WTC11 (cell line): Measurements from ENCODE around the gene UCKL1.

Source experiments
- CBFB ChIP-seq: sonication (generic); formaldehyde crosslinking; IDR thresholded peaks from 2 replicates; pipeline ENCODE4 v1.8.1; 2022; ENCODE audit warnings: mild to moderate bottlenecking, low read depth, missing genetic modification reagents
- CTCF ChIP-seq: fragments of 200-600 bp; IDR thresholded peaks from 2 replicates; pipeline ENCODE4 v1.8.0; 2022; ENCODE audit warnings: antibody characterized with exemption
- ZNF219 ChIP-seq: sonication (generic); formaldehyde crosslinking; IDR thresholded peaks from 2 replicates; pipeline ENCODE4 v1.8.0; 2023; ENCODE audit warnings: missing genetic modification reagents, mild to moderate bottlenecking, borderline replicate concordance
- TF ChIP-seq, protein P1 (sequence below): sonication (generic); formaldehyde crosslinking; IDR thresholded peaks from 2 replicates; pipeline ENCODE4 v1.8.1; 2023; ENCODE audit warnings: mild to moderate bottlenecking, missing genetic modification reagents, moderate library complexity
- TF ChIP-seq, protein P2 (sequence below): sonication (generic); formaldehyde crosslinking; conservative IDR thresholded peaks from 2 replicates; pipeline ENCODE4 v1.8.1; 2022; ENCODE audit warnings: mild to moderate bottlenecking, missing genetic modification reagents
- TF ChIP-seq, protein P3 (sequence below): sonication (generic); formaldehyde crosslinking; IDR thresholded peaks from 2 replicates; pipeline ENCODE4 v1.8.1; 2022; ENCODE audit warnings: mild to moderate bottlenecking, moderate library complexity, missing genetic modification reagents

DNA sequence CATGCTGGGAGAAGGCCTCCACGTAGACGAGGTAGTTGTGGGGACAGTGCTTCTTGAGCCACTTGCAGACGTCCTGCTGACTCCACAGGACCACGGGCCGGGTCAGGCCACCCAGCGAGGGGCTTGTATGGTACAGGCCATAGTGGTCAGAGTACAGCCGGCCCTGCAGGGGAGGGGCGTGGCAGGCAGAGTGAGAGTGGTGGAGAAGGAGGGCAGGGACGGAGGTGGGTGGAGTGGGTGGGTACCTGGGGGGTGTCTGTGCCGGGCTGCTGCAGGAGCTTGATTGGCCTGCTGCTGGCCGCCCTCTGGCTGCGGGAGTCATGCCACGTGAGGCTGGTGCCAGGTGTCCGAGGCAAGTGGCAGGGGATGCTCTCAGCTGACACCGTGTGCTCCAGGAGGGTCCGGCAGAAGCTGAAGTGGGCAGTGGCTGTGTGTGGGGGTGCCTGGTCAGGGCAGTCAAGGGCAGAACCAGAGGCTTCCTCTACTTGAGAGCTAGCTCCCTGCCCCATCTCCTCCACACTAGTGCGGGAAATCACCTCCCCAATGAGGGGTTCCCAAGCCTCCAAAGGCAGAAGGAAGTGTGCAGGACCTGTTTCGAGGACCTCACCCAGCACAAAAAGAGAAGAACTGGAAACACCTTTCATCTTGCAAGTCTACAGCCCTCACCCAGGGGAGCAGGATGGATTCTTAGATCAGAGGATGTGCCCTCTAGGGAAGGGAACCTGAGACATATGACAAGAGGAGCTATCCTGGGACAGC is 20.9 kb upstream of the UCKL1 start:
- TF ChIP-seq CTCF (no peak), ZNF219 (CRISPR knock-in tag) (no peak), CBFB (CRISPR knock-in tag) (no peak)
- TF ChIP-seq, protein P1, sequence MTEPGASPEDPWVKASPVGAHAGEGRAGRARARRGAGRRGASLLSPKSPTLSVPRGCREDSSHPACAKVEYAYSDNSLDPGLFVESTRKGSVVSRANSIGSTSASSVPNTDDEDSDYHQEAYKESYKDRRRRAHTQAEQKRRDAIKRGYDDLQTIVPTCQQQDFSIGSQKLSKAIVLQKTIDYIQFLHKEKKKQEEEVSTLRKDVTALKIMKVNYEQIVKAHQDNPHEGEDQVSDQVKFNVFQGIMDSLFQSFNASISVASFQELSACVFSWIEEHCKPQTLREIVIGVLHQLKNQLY = no peak
- TF ChIP-seq, protein P2, sequence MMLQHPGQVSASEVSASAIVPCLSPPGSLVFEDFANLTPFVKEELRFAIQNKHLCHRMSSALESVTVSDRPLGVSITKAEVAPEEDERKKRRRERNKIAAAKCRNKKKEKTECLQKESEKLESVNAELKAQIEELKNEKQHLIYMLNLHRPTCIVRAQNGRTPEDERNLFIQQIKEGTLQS (CRISPR knock-in tag) = no peak
- TF ChIP-seq, protein P3, sequence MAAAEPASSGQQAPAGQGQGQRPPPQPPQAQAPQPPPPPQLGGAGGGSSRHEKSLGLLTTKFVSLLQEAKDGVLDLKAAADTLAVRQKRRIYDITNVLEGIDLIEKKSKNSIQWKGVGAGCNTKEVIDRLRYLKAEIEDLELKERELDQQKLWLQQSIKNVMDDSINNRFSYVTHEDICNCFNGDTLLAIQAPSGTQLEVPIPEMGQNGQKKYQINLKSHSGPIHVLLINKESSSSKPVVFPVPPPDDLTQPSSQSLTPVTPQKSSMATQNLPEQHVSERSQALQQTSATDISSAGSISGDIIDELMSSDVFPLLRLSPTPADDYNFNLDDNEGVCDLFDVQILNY (CRISPR knock-in tag) = no peak
